IMR-90 (cell line): Measurements from ENCODE around the gene RNF2. TPM values are rescaled to one million over a fixed set of nuclear protein-coding genes. Genes with fewer than 3 reads are reported as not detected.

Experiments used
- ATAC-seq: fragments of 200-7000 bp; cut with Tn5 transposase; 2 replicates; pipeline ENCODE4 v1.9.1; 2020; ENCODE audit warnings: low read depth, mild to moderate bottlenecking, moderate library complexity
- BruUV-seq: library from RNA; stranded (reverse); fragments of 400-500 nt; replicated peaks from 2 replicates; lab custom pipeline; 2021; lab: Mats Ljungman, UMichigan
- CTCF ChIA-PET: fragments of 300-600 bp; formaldehyde crosslinking; extraction: SDS; loops from one replicate; lab custom pipeline; 2021; ENCODE audit warnings: antibody characterized with exemption; lab: Yijun Ruan, JAX
- POLR2A ChIA-PET: fragments of 300-600 bp; sonication (Branson Sonifier 250); formaldehyde crosslinking; loops from one replicate; lab custom pipeline; 2022; ENCODE audit warnings: antibody characterized with exemption; ENCODE audit not compliant: unreplicated experiment; lab: Charles Lee
- DNase-seq: peaks from one replicate; pipeline ENCODE4 v3.0.0; 2013
- H2AFZ ChIP-seq: replicated peaks from 2 replicates; pipeline ENCODE3; 2013; ENCODE audit warnings: low read length, mild to moderate bottlenecking; ENCODE audit not compliant: poor library complexity
- H2AK5ac ChIP-seq: 2 replicates; pipeline ENCODE4 v1.6.1; 2013; ENCODE audit warnings: low read depth, low read length, inconsistent platforms
- H2AK9ac ChIP-seq: replicated peaks from 2 replicates; pipeline ENCODE3; 2013; ENCODE audit warnings: mild to moderate bottlenecking, low read depth, low read length, moderate library complexity; ENCODE audit not compliant: poor library complexity
- H2BK120ac ChIP-seq: 2 replicates; pipeline ENCODE4 v1.6.1; 2013; ENCODE audit warnings: low read depth, low read length, inconsistent platforms
- H2BK15ac ChIP-seq: 3 replicates; pipeline ENCODE4 v1.6.1; 2013; ENCODE audit warnings: low read depth, low read length, inconsistent platforms
- H2BK20ac ChIP-seq: 2 replicates; pipeline ENCODE4 v1.6.1; 2013; ENCODE audit warnings: low read depth, mild to moderate bottlenecking, inconsistent platforms, low read length, moderate library complexity
- H2BK5ac ChIP-seq: 2 replicates; pipeline ENCODE4 v1.6.1; 2013; ENCODE audit warnings: mild to moderate bottlenecking, low read depth, low read length, inconsistent platforms; ENCODE audit not compliant: poor library complexity, severe bottlenecking
- H3K14ac ChIP-seq: replicated peaks from 2 replicates; pipeline ENCODE4 v1.6.1; 2013; ENCODE audit warnings: low read depth, low read length, inconsistent platforms
- H3K18ac ChIP-seq: 2 replicates; pipeline ENCODE4 v1.6.1; 2013; ENCODE audit warnings: low read depth, low read length, control low read depth
- H3K23ac ChIP-seq: 2 replicates; pipeline ENCODE4 v1.6.1; 2013; ENCODE audit warnings: low read depth, low read length, inconsistent platforms
- H3K27ac ChIP-seq: 2 replicates; pipeline ENCODE4 v1.5.1; 2013; ENCODE audit warnings: mild to moderate bottlenecking, control low read depth, low read length; ENCODE audit not compliant: insufficient read depth
- H3K27me3 ChIP-seq: 2 replicates; pipeline ENCODE4 v1.6.1; 2013; ENCODE audit warnings: low read length; ENCODE audit not compliant: control insufficient read depth, insufficient read depth
- H3K36me3 ChIP-seq: 2 replicates; pipeline ENCODE4 v1.6.1; 2013; ENCODE audit warnings: low read length, mixed read lengths; ENCODE audit not compliant: control insufficient read depth, insufficient read depth
- H3K4ac ChIP-seq: 2 replicates; pipeline ENCODE4 v1.6.1; 2013; ENCODE audit warnings: low read depth, low read length, inconsistent platforms
- H3K4me1 ChIP-seq: 2 replicates; pipeline ENCODE4 v1.6.1; 2013; ENCODE audit warnings: low read length, mixed read lengths; ENCODE audit not compliant: control insufficient read depth, insufficient read depth
- H3K4me2 ChIP-seq: 2 replicates; pipeline ENCODE4 v1.6.1; 2013; ENCODE audit warnings: low read depth, mild to moderate bottlenecking, control low read depth, low read length, moderate library complexity
- H3K4me3 ChIP-seq: 2 replicates; pipeline ENCODE4 v1.5.1; 2013; ENCODE audit warnings: low read depth, mild to moderate bottlenecking, control low read depth, low read length, moderate library complexity; ENCODE audit not compliant: insufficient read depth
- H3K56ac ChIP-seq: 2 replicates; pipeline ENCODE4 v1.6.1; 2013; ENCODE audit warnings: low read length, inconsistent platforms; ENCODE audit not compliant: insufficient read depth; ENCODE audit errors: extremely low read depth
- H3K79me1 ChIP-seq, 2 experiments: 2 replicates each; pipeline ENCODE4 v1.6.1; 2013; ENCODE audit warnings: low read length in 2 of 2, inconsistent platforms in 1 of 2, low read depth in 1 of 2
- H3K9ac ChIP-seq: 2 replicates; pipeline ENCODE4 v1.6.1; 2013; ENCODE audit warnings: low read depth, low read length, control low read depth
- H3K9me1 ChIP-seq: 2 replicates; pipeline ENCODE4 v1.6.1; 2013; ENCODE audit warnings: low read length, inconsistent platforms; ENCODE audit not compliant: insufficient read depth
- H3K9me3 ChIP-seq: 2 replicates; pipeline ENCODE4 v1.6.1; 2013; ENCODE audit warnings: low read length; ENCODE audit not compliant: control insufficient read depth, insufficient read depth
- H4K20me1 ChIP-seq: 2 replicates; pipeline ENCODE4 v1.6.1; 2013; ENCODE audit warnings: low read length, inconsistent platforms; ENCODE audit not compliant: insufficient read depth
- H4K5ac ChIP-seq: 2 replicates; pipeline ENCODE4 v1.6.1; 2013; ENCODE audit warnings: mild to moderate bottlenecking, low read depth, low read length, control low read depth
- H4K8ac ChIP-seq, 2 experiments: 2 replicates each; pipeline ENCODE4 v1.6.1; 2013; ENCODE audit warnings: low read depth in 2 of 2, low read length in 2 of 2, control low read depth in 1 of 2, inconsistent platforms in 1 of 2
- H4K91ac ChIP-seq: 2 replicates; pipeline ENCODE4 v1.6.1; 2013; ENCODE audit warnings: low read depth, low read length, inconsistent platforms; ENCODE audit not compliant: insufficient read depth
- BHLHE40 ChIP-seq: fragments of 150-350 bp; IDR thresholded peaks from 2 replicates; pipeline ENCODE4 v1.6.1; 2016; ENCODE audit warnings: mild to moderate bottlenecking, low read depth, low read length
- CEBPB ChIP-seq: IDR thresholded peaks from 2 replicates; pipeline ENCODE4 v1.6.1; 2012; ENCODE audit warnings: low read depth, low read length, improper control_type of control experiment
- CHD1 ChIP-seq: IDR thresholded peaks from 2 replicates; pipeline ENCODE4 v1.6.1; 2012; ENCODE audit warnings: low read depth, low read length, improper control_type of control experiment
- FOS ChIP-seq: fragments of 150-350 bp; IDR thresholded peaks from 2 replicates; pipeline ENCODE4 v1.6.1; 2016; ENCODE audit warnings: low read depth, low read length
- MAFK ChIP-seq: IDR thresholded peaks from 2 replicates; pipeline ENCODE4 v1.6.1; 2012; ENCODE audit warnings: low read depth, low read length, improper control_type of control experiment
- MAZ ChIP-seq: IDR thresholded peaks from 2 replicates; pipeline ENCODE4 v1.6.1; 2012; ENCODE audit warnings: low read depth, mild to moderate bottlenecking, low read length, improper control_type of control experiment, moderate library complexity, borderline replicate concordance
- MXI1 ChIP-seq: IDR thresholded peaks from 2 replicates; pipeline ENCODE4 v1.6.1; 2012; ENCODE audit warnings: low read depth, mild to moderate bottlenecking, low read length, moderate library complexity, borderline replicate concordance
- NFE2L2 ChIP-seq: fragments of 150-350 bp; IDR thresholded peaks from 2 replicates; pipeline ENCODE4 v1.6.1; 2016; ENCODE audit warnings: low read depth, mild to moderate bottlenecking, low read length
- POLR2A ChIP-seq: IDR thresholded peaks from 2 replicates; pipeline ENCODE4 v1.6.1; 2012; ENCODE audit warnings: mild to moderate bottlenecking, low read depth, low read length
- RAD21 ChIP-seq: IDR thresholded peaks from 2 replicates; pipeline ENCODE4 v1.6.1; 2012; ENCODE audit warnings: low read length, improper control_type of control experiment
- RCOR1 ChIP-seq: IDR thresholded peaks from 2 replicates; pipeline ENCODE4 v1.6.1; 2012; ENCODE audit warnings: mild to moderate bottlenecking, low read length, improper control_type of control experiment; ENCODE audit not compliant: insufficient replicate concordance
- RFX5 ChIP-seq: IDR thresholded peaks from 2 replicates; pipeline ENCODE4 v1.8.0; 2012; ENCODE audit warnings: low read depth, mild to moderate bottlenecking, low read length, moderate library complexity
- SMC3 ChIP-seq: fragments of 150-350 bp; IDR thresholded peaks from 2 replicates; pipeline ENCODE4 v1.6.1; 2016; ENCODE audit warnings: low read depth, mild to moderate bottlenecking, antibody characterized with exemption, low read length, moderate library complexity
- WGBS, 2 experiments: methylation state at CpG; one replicate each; pipeline versions ENCODE4 v1.1.5 to v1.1.7; 2013; ENCODE audit warnings: missing lambda C conversion rate in 2 of 2; ENCODE audit not compliant: insufficient read length in 1 of 2; ENCODE audit errors: extremely low coverage in 2 of 2; 5-methylcytosine and 5-hydroxymethylcytosine counted together
- dilution Hi-C: fragments of 300-500 bp; cut with HindIII; formaldehyde crosslinking; loops from one replicate; pipeline ENCODE4 v1.14.3; 2018; ENCODE audit warnings: low sequenced_read_pairs; ENCODE audit not compliant: unreplicated experiment
- in situ Hi-C: fragments of 300-500 bp; cut with MboI; formaldehyde crosslinking; loops from 3 replicates; pipeline ENCODE4 v1.14.3; 2019; ENCODE audit warnings: low sequenced_read_pairs, inconsistent platforms, mixed read lengths
- intact Hi-C: fragments of 100-400 bp; cut with micrococcal nuclease; formaldehyde crosslinking; loops from 2 replicates; pipeline ENCODE4 v1.10.0; 2022
- polyA plus RNA-seq, 3 experiments: library from polyadenylated mRNA; depleted of rRNA; stranded (reverse); fragments of >200 nt; gene quantifications; 2 replicates each; pipeline ENCODE4 v1.2.3, GENCODE V29; 2012; ENCODE audit warnings: low replicate concordance in 1 of 3
- total RNA-seq: library from RNA; depleted of rRNA; stranded (reverse); fragments of >200 nt; gene quantifications from 2 replicates; pipeline ENCODE4 v1.2.3, GENCODE V29; 2012
- TF ChIP-seq, protein P1 (sequence below): fragments of 150-350 bp; IDR thresholded peaks from 2 replicates; pipeline ENCODE4 v1.6.1; 2016; ENCODE audit warnings: low read depth, mild to moderate bottlenecking, low read length, moderate library complexity, borderline replicate concordance
- TF ChIP-seq, protein P2 (sequence below): fragments of 150-350 bp; IDR thresholded peaks from 2 replicates; pipeline ENCODE4 v1.6.1; 2017; ENCODE audit warnings: mild to moderate bottlenecking, antibody characterized with exemption, low read length, low read depth
- TF ChIP-seq, protein P3 (sequence below): conservative IDR thresholded peaks from 2 replicates; pipeline ENCODE4 v1.5.1; 2012; ENCODE audit warnings: mild to moderate bottlenecking, low read depth, low read length, improper control_type of control experiment

RNF2 gene
- total and polyA plus RNA-seq, 2 of the 4 experiments (the other 2 are of a cell fraction): 22.6 to 48.8 TPM

DNA sequence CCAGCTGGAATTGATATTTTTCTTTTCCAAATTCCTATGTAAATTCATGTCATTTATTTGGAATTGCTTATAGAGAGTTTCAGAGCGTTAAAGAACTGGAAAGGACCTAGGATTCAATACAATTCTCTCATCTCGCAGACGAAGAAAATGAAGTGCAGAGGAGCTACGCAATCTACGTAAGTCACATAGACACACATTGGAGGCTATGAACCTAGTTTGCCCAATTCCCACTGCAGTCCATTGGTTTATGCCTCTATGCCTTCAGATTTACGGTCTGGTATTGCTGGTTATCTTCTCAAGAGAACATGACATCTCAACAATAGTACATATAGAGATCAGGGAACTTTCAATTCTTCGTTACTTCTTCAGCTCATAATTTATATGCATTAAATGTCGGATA lies 971 bp upstream of the RNF2 start:
- Histone ChIP-seq H3K4me1 (peaks cover 3% of the 10 kb centered on the region), H2AK5ac (no peak overlapping the region), H3K79me1 (peaks cover 10 to 29% of the 10 kb centered on the region in 2 experiments; a peak in 3 of 4 replicates), H2BK5ac (no peak overlapping the region), H2BK15ac (no peak overlapping the region), H3K9me3 (no peaks in the 10 kb centered on the region), H4K8ac (no peak overlapping the region; a peak in 1 of 4 replicates), H2BK120ac (no peak overlapping the region), H2AFZ (no peak overlapping the region), H3K36me3 (no peaks in the 10 kb centered on the region), H2BK20ac (no peak overlapping the region), H3K4ac (no peak overlapping the region), H3K4me3 (no peak overlapping the region), H3K4me2 (no peak overlapping the region), H2AK9ac (no peak overlapping the region), H3K56ac (no peak overlapping the region), H3K27ac (no peak overlapping the region), H3K27me3 (no peaks in the 10 kb centered on the region), H4K20me1 (peaks cover 28% of the 10 kb centered on the region; the same call in 1 of the 2 replicates), H3K23ac (no peak overlapping the region), H3K14ac (no peak overlapping the region), H3K9ac (no peak overlapping the region), H4K5ac (no peak overlapping the region), H3K18ac (no peak overlapping the region), H3K9me1 (peaks cover 4% of the 10 kb centered on the region; the same call in 1 of the 2 replicates), H4K91ac (no peak overlapping the region)
- ChIA-PET POLR2A (no interaction called here), CTCF (interaction anchor here (1.5 kb wide), 1 partner anchor 126 kb away, joined by 3 read pairs; no protein-coding TSS in a partner anchor)
- TF ChIP-seq FOS (no peak), BHLHE40 (no peak), RAD21 (no peak), NFE2L2 (no peak), POLR2A (no peak), MXI1 (no peak), RCOR1 (no peak), MAZ (no peak), SMC3 (no peak), CHD1 (no peak), RFX5 (no peak), CEBPB (no peak), MAFK (no peak)
- TF ChIP-seq, protein P1, sequence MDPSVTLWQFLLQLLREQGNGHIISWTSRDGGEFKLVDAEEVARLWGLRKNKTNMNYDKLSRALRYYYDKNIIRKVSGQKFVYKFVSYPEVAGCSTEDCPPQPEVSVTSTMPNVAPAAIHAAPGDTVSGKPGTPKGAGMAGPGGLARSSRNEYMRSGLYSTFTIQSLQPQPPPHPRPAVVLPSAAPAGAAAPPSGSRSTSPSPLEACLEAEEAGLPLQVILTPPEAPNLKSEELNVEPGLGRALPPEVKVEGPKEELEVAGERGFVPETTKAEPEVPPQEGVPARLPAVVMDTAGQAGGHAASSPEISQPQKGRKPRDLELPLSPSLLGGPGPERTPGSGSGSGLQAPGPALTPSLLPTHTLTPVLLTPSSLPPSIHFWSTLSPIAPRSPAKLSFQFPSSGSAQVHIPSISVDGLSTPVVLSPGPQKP: no peak
- TF ChIP-seq, protein P2, sequence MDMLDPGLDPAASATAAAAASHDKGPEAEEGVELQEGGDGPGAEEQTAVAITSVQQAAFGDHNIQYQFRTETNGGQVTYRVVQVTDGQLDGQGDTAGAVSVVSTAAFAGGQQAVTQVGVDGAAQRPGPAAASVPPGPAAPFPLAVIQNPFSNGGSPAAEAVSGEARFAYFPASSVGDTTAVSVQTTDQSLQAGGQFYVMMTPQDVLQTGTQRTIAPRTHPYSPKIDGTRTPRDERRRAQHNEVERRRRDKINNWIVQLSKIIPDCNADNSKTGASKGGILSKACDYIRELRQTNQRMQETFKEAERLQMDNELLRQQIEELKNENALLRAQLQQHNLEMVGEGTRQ: no peak
- TF ChIP-seq, protein P3, sequence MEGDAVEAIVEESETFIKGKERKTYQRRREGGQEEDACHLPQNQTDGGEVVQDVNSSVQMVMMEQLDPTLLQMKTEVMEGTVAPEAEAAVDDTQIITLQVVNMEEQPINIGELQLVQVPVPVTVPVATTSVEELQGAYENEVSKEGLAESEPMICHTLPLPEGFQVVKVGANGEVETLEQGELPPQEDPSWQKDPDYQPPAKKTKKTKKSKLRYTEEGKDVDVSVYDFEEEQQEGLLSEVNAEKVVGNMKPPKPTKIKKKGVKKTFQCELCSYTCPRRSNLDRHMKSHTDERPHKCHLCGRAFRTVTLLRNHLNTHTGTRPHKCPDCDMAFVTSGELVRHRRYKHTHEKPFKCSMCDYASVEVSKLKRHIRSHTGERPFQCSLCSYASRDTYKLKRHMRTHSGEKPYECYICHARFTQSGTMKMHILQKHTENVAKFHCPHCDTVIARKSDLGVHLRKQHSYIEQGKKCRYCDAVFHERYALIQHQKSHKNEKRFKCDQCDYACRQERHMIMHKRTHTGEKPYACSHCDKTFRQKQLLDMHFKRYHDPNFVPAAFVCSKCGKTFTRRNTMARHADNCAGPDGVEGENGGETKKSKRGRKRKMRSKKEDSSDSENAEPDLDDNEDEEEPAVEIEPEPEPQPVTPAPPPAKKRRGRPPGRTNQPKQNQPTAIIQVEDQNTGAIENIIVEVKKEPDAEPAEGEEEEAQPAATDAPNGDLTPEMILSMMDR: no peak
- ATAC-seq (no peak), DNase-seq (no peak)
- intact Hi-C loops: no loop called here
- no TSS peak for BruUV-seq
- dilution Hi-C loops: no loop called here
- in situ Hi-C loops: no loop called here
- no CpG with 5 or more reads among the region's 8 CpGs for WGBS, 2 experiments
